Measurements from ENCODE around the gene ZYG11B.
"Not testable (repeated sequence)": the region's sequence is repeated elsewhere in the genome, so short reads cannot be mapped to it uniquely, and the experiment has no call there.

Gene ZYG11B

DNA sequence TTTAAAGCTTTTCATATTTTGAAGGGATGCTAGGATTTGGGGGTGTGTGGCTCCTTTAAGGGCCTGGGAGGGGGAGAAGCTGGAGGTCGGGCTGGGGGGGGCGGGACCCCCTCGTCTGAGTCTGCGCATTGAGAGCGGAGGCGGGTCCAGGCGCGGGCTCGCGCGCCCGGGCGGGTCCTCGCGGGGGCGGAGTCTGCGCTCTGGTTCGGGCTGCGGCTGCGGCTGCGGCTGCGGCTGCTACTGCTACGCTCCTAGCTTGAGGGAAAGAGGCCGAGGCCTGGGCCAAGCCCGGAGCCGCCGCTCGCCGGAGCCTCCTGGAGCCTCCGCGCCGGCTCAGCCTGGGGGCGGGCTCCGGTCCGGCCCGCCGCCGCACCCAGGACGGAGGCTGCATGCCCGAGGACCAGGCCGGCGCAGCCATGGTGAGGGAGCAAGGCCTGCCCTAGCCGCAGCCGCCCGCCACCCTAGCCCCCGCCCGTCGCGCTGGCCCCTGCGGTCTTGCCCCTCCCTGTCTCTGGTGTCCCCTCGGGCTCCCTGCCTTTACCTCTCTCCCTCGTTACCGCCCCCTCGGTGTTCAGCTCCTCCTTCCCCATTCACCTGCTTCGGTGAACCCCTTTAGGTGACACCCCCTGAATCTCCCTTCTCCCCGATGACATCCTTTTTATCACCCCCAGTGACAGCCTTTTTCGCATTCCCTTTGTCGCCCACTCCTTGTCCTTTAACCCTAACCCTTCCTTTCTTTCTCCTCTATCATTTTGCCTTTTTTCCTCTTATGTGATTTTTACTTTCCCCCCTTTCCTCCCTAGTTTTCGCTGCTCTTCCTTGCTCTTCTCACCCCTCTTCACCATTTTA, at the start of gene ZYG11B:
ZYG11B (plus strand) TSS at position 189 of the 849 bp plus-strand sequence; CDS start at position 390, 201 bp downstream.
- DNase-seq = peak; percentile 91

GRCh38 chr1:52677076-52677806, 49.0 kb upstream of the ZYG11B start:
- DNase-seq = no peak

DNA sequence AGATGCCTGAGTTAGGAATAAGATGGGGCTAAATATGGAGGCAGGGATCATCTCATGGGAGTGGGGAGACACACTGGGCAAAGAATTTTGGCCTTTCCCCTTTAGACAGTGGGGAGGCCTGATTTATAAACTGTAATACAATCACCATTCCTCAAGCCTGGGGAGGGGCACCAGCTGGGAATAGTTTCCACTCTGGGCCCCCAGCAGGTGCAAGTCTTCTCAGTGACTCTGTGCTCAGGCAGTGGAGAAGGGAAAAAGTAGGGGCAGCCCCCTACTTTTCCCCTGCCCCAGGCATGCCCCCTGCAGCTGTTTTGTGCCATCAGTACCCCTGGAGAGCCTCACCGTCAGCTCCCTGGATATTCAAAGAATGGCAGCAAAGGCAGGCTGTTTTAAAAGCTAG, 47.2 kb upstream of the ZYG11B start:
- DNase-seq = no peak

GRCh38 chr1:52679498-52679897, 46.8 kb upstream of the ZYG11B start:
- DNase-seq = no peak

DNA sequence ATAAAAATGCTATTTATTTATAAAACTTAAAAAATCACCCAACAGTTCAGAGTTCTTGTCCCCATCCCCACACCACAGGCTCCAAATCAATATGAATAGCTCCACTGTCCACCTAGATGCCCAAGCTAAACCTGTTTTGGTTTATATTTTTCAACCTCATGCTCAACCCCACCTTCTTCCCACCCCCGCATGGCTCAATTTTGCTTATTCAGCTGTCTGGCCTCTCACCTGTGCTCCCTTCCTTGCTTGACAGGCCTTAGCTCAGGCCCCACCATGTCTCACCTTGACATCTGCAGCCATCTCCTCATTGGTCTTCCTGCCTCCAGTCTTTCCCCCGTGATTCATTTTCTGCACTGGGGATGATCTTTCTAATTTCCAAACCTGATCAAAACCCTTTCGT, 45.9 kb upstream of the ZYG11B start:
- no peak for DNase-seq

DNA sequence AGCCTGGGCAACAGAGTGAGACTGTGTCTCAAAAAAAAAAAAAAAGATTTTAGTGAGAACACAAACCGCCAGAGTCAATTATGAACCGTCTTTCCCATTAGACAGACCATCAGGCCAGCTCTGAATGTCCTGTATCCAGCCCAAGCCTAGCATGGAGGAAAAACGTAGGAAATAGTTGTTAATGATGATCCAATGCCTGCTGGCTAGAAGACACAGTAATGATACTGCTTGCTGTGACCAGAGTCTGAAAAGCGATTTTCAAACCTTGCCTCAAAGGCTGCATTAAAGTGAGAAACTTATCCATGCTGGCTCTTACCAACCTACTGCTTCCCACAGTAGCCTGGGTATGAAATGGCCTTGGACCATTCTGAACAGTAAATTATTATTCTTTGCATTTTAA, 45.1 kb upstream of the ZYG11B start:
- DNase-seq = no peak

DNA sequence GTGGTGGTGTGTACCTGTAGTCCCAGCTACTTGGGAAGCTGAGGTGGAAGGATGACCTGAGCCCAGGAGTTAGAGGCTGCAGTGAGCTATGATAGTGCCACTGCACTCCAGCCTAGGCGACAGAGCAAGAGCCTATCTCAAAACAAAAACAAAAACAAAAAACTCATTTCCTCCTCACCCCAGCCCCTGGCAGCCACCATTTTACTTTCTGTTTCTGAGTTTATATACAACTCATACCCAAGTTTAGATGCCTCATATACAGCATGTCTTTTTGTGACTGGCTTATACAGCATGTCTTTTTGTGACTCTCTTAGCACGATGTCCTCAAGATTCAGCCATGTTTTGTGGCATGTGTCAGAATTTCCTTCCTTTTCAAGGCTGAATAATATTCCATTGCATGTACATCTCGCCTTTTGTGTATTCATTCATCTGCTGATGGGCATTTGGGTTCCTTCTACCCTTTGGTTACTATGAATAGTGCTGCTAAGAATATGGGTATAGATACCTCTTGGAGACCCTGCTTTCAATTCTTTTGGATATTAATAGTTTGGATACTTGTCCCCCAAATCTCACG, 42.8 kb upstream of the ZYG11B start:
- no peak for DNase-seq

GRCh38 chr1:52684545-52684944, 41.7 kb upstream of the ZYG11B start:
- DNase-seq = no peak

DNA sequence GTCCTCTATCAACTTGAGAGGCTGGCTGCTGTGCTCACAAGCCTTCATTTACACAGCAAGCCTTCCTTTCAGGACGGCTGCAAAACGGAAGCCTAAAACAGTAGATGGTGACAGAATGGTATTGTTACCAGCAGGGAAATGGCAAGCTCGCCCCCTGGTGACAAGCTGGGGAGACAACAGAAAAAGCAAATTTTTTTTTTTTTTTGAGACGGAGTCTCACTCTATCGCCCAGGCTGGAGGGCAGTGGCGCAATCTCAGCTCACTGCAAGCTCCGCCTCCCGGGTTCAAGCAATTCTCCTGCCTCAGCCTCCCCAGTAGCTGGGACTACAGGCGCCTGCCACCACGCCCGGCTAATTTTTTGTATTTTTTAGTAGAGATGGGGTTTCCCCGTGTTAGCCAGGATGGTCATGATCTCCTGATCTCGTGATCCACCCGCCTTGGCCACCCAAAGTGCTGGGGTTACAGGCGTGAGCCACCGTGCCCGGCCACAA, 39.9 kb upstream of the ZYG11B start:
- peak; percentile 77 for DNase-seq

DNA sequence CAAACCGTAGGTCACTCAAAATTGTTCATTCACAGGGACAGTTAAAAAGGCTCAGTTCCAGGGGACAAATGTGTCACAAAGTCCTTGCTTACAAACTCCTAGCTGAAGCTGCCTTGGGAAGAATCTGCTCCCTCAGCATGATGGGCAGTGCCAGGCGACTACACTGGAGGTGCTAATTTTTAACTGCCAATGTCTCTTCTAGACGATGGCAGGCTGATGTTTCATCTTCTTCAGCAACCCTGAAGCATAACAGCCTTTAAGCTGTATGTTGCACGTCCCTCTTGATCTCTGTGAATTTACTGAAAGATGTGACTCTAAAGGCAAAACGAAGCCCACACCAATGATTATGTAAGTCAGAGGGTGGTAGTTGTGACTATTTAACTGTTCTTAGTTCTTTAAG, 39.4 kb upstream of the ZYG11B start:
- DNase-seq = no peak

DNA sequence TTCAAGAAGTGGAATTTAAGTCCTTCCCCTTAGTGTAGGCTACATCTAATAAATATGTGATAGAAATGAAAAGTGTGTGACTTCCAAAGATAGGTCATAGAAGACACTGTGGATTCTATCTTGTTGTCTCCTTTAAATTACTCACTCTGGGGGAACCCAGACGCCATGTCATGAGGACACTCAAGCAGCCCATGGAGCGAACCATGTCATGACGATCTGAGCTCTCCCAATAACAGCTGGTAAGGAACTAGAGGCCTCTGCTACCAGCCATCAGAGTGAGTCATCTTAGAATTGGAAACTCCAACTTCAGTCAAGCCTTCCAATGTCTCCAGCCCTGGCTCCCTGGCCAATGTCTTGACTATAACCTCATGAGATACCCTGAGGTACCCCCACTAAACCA, 34.4 kb upstream of the ZYG11B start:
- no peak for DNase-seq

GRCh38 chr1:52692697-52693096, 33.6 kb upstream of the ZYG11B start:
- DNase-seq = no peak

- not testable (repeated sequence) for DNase-seq
These were observed 32.9 kb upstream of the ZYG11B start for GRCh38 chr1:52693351-52693750.

GRCh38 chr1:52693843-52694242, 32.4 kb upstream of the ZYG11B start:
- no peak for DNase-seq

GRCh38 chr1:52695627-52696026, 30.6 kb upstream of the ZYG11B start:
- no peak for DNase-seq

- peak; percentile 93 for DNase-seq
These were observed 28.2 kb upstream of the ZYG11B start, which contains the start of gene COA7 for GRCh38 chr1:52697795-52698674. TSS of gene COA7 (minus strand) at chr1:52698347. CDS start at chr1:52698326, 21 bp downstream.

- peak; percentile 99 for DNase-seq
These were observed 23.1 kb upstream of the ZYG11B start for GRCh38 chr1:52702886-52703787.

DNA sequence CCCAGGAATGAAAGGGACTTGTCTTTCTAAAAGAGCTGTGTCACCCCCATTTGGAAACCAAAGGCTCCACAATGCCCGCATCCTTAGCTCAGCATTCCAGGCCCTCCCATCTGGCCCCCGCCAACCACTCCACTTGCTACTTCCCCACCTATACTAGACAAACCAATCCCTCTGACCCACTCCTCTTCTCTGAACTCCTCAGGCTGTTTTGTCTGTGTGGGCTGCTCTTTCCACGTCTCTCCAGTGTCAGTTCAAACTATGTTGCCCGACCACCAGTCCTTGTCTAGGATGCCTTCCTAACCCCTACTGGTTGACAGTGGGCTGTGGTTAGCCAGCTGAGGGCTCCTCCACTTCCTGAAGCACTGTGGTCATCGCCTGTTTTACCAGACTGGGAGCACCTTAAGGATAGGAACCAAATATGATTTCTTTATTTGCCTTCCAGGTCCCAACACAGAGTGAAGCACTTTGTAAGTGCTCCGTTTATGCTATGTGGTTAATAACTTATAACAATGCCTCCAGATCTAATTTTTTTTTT, 20.1 kb upstream of the ZYG11B start:
- DNase-seq = no peak

DNA sequence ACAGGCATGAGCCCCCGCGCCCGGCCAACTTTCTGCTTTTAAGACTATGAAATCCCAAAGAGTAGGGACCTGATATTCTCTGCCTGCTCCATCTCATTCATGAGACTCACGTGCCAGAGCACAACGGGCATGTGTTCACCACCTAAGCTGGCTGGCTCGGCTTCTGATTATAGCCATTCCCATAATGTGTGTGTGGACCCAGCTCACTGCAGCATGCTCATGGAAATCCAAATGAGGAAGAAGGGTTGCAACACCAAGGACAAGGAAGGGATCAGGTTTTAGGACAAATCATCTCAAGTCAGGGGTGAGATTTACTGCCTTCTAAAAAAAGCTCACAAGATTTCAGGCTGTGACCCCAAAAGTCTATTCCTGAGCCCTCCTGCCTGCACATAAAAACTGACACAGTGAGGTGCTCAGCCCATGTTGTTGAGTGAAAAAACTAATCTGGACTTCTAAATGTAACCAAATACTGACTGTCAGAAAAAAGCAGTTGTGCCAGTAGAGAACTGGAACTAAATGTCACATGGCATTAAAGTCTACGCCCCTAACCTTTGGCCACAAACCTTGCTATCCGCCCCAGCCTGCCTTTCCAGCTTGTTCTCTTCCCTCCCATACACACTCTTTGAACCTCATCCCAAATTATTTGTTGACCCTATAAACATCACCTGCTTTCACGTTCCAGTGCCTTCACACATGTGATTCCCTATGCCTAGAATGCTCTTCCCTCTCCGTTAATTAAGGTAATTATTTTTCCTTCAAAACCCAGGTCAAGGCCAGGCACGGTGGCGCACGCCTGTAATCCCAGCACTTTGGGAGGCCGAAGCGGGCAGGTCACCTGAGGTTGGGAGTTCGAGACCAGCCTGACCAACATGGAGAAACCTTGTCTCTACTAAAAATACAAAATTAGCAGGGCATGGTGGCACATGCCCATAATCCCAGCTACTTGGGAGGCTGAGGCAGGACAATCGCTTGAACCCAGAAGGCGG, 19.0 kb upstream of the ZYG11B start:
- no peak for DNase-seq
